SHP77 (cell line): Measurements from ENCODE around the gene LRRC4C.
A peak's percentile ranks its signal among the peaks of the same experiment; 100 is the strongest.

Source experiments
- DNase-seq, 2 experiments: peaks; one replicate each; lab custom pipeline; 2025; lab: John Stamatoyannopoulos, UW

LRRC4C gene

DNA sequence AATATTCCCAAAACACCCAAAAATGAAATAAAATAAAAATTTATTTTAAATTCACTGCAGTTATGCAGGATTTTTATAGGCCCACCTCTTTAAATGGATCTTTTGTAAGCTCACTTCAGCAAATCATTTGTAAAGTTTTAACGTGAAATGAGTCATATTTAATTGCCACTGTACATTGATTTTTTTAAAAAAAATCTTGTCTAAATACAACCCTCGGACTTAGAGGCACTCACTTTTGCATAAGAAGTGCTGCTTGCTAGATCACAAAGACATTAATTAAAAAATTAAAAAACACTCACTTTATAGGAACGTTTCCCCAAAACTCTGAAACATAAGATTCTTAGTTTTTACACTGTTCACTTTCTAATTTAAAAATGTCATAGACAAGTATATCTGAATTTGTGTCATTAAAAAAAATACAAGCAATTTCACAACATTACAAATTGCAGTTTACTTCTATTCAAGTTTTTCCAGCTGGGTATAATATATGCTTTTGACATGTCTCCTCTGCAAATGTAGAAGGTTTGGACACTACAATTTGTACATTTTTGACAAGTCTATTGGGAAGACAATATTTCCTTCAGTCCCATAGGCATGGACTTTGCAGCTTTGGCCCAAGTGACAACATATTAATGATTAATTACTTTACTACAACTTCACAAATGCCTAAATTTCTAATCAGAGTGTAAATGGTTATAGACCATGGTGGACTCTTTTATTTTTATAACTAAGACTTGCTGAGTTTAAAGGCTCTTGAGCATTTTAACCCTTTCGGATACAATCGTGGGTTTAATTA, 1088.4 kb downstream of the LRRC4C start:
- DNase-seq = no peak

DNA sequence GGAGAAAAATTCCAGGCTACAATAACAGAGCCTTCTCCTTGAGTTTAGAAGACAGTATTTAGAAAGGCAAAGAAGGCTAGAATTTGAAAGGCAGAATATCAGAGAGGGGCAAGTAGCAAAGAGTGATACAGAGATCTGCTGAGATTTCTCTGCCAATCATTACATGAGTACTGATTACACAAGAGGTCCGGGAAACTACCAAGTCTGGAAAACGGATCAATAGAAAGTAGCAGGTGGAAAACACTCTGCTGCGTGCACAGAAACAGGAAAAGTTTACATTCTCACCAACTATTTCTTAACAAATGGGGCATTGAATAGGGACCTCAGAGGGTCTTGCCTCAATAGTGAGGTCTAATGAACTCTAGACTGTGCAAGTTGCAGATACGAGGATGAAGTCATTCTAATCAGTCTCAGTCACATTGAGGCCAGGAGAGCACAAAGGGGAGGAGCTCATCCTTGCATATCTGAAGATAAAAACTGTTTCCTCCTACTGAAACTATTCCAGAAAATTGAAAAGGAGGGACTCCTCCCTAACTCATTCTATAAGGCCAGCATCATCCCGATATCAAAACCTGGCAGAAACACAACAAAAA, 1099.2 kb downstream of the LRRC4C start:
- no peak for DNase-seq

DNA sequence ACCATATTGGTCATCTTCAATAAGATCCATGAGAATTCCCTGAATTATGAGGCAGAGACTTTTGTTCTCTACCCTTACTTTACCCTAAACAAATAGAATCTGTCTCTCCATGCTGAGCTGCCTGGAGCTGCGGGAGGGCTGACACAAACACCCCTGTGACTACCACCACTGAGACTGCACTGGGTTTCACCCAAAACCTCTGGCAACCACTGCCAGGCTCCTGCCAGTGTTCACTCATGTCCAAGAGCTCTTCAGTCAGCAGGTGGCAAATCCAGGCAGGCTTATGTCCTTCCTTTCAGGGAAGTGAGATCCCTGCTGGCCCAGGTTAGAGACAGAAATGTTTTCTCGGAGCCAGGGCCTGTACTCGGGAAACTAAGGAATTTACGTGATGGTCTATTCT, 1105.3 kb downstream of the LRRC4C start:
- DNase-seq = no peak

- DNase-seq = no peak
Measured at GRCh38 chr11:40340911-40341310, 1118.5 kb downstream of the LRRC4C start.

- DNase-seq = no peak
Measured at GRCh38 chr11:40338739-40339138, 1120.7 kb downstream of the LRRC4C start.

- DNase-seq = no peak
Measured at GRCh38 chr11:40338062-40338461, 1121.4 kb downstream of the LRRC4C start.

GRCh38 chr11:40337118-40337517, 1122.3 kb downstream of the LRRC4C start:
- no peak for DNase-seq

DNA sequence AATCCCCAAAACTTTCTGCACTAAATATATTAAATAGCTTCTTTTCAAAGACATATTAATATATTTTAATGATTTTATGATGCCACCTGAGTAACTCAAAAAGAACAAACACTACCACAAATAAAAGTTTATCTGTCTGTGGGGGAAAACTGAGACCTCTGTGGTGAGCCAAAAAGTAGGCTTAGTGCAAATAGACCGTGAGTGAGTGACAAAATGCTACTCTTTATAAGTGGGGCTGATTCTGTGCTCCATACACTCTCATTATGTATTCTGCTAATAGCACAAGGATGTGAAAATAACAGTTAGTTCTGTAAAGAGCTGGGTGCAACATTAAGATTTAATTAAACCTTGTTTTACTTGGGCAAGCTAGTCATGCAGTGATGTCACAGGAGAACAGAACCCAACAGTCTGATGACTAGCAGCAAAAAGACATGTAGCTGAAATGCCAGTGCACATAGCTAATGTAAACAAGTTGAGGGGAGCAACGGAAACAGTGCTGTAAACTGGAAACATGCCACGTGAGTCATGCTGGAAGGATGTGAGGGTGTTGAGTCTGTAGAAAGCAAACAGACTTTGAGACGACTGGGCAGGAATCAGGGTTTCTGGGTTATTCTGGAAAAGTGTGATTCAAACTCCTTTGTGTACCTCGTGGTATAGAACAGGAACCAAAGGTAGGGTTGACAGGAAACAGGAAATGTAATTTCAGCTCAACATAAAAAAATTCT, 1130.4 kb downstream of the LRRC4C start:
- DNase-seq = peak; percentile 17 to 21

GRCh38 chr11:40323241-40323640, 1136.2 kb downstream of the LRRC4C start:
- DNase-seq = no peak

DNA sequence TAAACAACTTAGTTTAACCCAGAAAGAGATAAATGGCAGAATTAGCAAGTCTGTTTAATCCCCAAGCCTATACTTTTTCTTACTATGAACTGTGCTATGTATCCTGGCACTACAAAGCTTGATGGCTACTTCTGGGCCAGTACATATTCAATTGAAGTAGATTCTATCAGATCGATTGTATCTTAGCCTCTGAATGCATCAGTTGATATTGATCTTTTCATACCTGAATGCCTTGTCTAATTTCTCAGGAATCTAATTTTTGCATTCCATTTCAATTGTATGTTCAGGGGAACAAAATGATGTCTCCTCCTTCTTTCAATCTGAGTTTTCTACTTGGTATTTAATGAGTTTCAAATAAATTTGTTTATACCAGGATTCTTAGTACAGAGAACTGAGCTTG, 1137.9 kb downstream of the LRRC4C start:
- DNase-seq = no peak

- DNase-seq = no peak
Measured at GRCh38 chr11:40316171-40316570, 1143.3 kb downstream of the LRRC4C start.

- DNase-seq = no peak
Measured at GRCh38 chr11:40315122-40315521, 1144.3 kb downstream of the LRRC4C start.

- no peak for DNase-seq
Measured at GRCh38 chr11:40314327-40314726, 1145.1 kb downstream of the LRRC4C start.

GRCh38 chr11:40306938-40307548, 1152.4 kb downstream of the LRRC4C start:
- DNase-seq = peak in 1 of 2 experiments; percentile 0

DNA sequence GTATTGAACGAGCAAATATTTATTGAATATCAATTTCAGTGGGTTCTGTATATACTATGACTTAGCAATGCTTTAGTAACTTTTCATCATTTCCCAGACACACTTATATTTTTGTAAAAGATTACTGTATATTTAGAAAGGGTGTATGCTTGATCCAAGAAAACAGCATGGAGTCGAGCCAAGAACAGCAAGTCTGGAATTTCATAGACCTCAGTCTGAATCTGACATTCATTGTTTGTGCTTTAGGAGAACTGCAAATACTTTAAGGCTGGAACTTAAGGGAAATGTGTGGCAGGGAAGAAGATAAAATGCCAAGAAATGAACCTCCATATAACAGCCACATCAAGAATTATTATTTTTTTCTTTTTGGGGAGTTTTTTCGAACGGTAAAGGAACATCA, 1156.8 kb downstream of the LRRC4C start:
- DNase-seq = no peak

DNA sequence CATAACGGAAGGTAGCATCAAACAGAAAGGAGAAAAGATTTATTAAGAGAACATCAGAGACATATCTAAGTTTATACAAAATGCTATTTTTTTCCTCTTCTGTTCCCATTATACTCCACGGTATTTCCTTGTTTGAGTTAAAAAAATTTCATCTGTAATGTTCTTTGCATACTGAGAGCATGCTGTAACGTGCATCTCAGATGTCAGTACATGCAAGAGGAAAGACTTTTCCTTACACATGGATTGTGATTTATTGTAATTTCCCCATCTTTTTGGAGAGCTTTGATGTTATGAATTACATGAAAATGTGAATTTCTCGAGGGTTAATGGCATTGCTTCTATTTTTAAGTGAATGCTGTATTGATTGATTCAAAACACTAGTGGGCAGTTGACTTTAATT, 1164.0 kb downstream of the LRRC4C start:
- no peak for DNase-seq

DNA sequence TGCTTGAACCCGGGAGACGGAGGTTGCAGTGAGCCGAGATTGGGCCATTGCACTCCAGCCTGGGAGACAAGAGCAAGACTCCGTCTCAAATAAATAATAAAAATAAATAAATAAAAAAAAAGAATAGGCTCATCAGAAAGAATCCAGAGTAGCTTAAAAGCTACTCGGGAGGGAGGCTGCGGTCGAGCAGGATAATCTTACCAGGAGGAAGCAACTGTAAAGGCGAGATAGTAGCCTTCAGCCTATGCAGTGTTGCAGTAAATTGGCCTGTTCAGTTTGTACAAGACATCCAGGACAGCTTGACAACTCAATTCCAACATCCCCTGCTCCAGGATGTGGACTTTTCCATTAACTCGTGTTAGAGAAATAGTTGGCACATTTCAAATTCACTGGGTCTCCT, 1164.7 kb downstream of the LRRC4C start:
- no peak for DNase-seq

- no peak for DNase-seq
Measured at GRCh38 chr11:40294349-40294735, 1165.1 kb downstream of the LRRC4C start.

DNA sequence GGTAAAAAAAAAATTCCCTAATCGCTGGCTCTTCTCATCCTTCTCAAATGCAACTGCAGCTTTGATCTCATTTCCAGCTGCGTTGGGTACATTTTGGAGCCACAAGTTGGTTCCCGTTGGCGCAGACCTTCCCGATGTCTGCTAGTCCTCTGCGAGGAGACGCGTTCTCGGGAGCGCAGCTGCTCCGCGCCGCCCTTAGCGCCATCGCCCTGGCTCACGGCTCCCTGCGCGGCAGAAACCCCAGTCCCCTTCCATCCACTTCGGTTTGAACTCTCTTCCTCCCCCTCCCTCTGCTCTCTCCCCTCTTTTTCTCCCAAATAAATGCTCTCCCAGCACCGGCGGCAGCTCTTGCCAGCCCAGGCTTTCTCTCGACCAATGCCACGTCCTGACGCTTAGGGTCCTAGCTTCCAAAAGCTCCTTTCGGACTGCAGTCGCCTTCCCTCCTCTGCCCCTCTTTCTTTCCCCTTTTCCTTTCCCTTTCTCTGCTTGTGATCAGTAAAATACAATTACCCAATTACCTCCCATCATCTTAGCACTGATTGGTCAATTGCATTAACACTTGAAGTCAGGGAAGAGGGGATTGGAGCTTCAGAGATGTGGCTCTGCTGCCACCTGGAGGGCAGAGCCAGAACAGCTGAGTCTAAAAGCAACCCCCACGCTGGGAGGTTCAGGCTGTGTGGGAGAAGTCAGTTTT, 1165.7 kb downstream of the LRRC4C start:
- peak; percentile 44 to 63 for DNase-seq

- no peak for DNase-seq
Measured at GRCh38 chr11:40292721-40293508, 1166.5 kb downstream of the LRRC4C start.

- DNase-seq = no peak
Measured at GRCh38 chr11:40291741-40292140, 1167.7 kb downstream of the LRRC4C start.
